ENCODE measurements around the gene ZWINT.

The ZWINT gene

DNA sequence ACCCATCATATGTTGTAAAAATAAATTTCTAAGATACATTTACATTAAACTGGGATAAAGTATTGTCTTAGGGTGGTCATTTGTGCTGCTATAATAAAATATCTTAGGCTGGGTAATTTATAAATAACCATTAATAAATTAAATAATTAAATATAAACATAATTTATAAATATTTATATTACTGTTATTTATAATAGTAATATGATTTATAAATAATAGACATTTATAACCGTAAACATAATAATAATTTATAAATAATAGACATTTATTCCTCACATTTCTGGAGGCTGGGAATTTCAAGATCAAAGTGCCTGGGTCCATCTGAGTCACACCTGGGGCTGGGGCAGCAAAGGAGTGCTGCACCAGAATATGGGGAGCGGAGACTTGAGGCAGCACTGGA is 31.1 kb downstream of the ZWINT start:
- Histone ChIP-seq H3K4me3 (ENCODE audit: low read length) (no peak overlapping the region), H3K9me3 (ENCODE audit: control insufficient read depth, low read length) (peaks cover 9% of the 10 kb centered on the region), H3K4me1 (ENCODE audit: control insufficient read depth, insufficient read depth, low read length) (no peaks in the 10 kb centered on the region), H3K27me3 (replicated peaks; ENCODE audit: control insufficient read depth, insufficient read depth, low read length) (no peaks in the 10 kb centered on the region), H3K36me3 (ENCODE audit: control insufficient read depth, insufficient read depth, low read length, severe bottlenecking) (no peaks in the 10 kb centered on the region), H3K9ac (ENCODE audit: low read length) (no peak overlapping the region)
- no peak for DNase-seq (ENCODE audit: low read depth)

DNA sequence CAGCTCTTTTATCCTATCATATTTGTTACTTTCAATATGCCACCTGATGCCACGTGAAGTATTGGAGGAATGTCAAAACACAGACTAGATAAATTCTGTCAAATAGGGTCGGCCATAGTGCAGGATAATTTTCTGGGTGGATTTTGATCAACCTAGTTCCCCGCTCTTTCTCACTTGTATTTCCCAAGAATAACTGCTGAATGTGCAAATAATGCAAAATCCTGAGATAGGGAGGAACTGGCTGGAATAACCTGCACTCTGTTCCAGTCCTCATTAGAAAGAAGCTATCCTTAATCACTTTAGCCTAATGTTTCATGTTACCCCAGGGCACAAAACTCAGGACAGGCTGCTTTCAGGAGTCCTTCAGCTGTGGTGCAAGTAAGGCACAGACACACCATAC is 33.9 kb downstream of the ZWINT start:
- Histone ChIP-seq H3K9ac (ENCODE audit: low read length) (no peak overlapping the region), H3K4me1 (ENCODE audit: control insufficient read depth, insufficient read depth, low read length) (no peaks in the 10 kb centered on the region)
- DNase-seq (ENCODE audit: low read depth): no peak

DNA sequence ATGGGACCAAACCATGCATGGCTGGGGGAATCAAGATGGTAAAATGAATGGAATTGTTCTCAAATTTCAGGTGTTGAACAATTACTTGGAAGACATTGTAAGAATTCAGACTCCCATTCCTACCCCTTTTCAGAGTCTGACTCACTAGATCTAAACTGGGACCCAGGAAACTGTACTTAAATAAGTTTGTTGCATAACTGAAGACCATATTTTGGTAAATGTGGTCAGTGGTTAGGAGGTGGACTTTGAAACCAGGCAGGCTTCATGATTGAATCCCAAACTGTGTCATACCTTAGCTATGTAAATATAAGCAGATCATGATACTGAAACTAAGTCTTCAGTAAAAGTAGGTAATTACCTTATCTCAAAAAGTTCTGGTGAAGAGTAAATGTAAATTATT is 41.7 kb downstream of the ZWINT start:
- Histone ChIP-seq H3K36me3 (ENCODE audit: control insufficient read depth, insufficient read depth, low read length, severe bottlenecking) (no peaks in the 10 kb centered on the region), H3K4me1 (ENCODE audit: control insufficient read depth, insufficient read depth, low read length) (no peaks in the 10 kb centered on the region)
- DNase-seq (ENCODE audit: low read depth): no peak

More for the DNA sequence above, 33.9 kb downstream of the ZWINT start:
- Histone ChIP-seq H3K9me3 (ENCODE audit: control insufficient read depth, low read length) (no peaks in the 10 kb centered on the region), H3K36me3 (ENCODE audit: control insufficient read depth, insufficient read depth, low read length, severe bottlenecking) (no peaks in the 10 kb centered on the region), H3K4me3 (ENCODE audit: low read length) (no peak overlapping the region), H3K27me3 (replicated peaks; ENCODE audit: control insufficient read depth, insufficient read depth, low read length) (no peaks in the 10 kb centered on the region)

DNA sequence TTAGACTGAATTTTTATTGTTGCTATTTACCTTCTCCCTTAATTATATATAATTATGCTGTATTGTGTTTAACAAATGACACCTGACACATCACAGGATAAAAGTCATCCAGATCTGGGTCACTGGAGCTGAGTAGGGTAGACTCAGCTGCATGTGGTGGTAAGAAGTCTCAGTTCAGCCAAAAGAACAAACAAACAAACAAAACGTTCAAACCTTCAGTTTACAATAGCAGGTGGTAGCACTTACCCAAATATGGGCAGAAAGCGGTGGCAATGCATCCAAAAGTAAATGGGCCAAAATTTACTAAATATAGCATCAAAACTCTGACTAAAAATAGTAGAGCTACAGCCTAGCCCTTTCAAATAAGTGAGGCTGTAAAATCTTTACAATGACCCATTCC is 42.2 kb downstream of the ZWINT start:
- no peak overlapping the region for H3K4me3 ChIP-seq (ENCODE audit: low read length)
- no peak for DNase-seq (ENCODE audit: low read depth)

More for the DNA sequence above, 41.7 kb downstream of the ZWINT start:
- Histone ChIP-seq H3K27me3 (replicated peaks; ENCODE audit: control insufficient read depth, insufficient read depth, low read length) (no peaks in the 10 kb centered on the region), H3K9ac (ENCODE audit: low read length) (no peak overlapping the region), H3K9me3 (ENCODE audit: control insufficient read depth, low read length) (peaks cover 5% of the 10 kb centered on the region), H3K4me3 (ENCODE audit: low read length) (no peak overlapping the region)

DNA sequence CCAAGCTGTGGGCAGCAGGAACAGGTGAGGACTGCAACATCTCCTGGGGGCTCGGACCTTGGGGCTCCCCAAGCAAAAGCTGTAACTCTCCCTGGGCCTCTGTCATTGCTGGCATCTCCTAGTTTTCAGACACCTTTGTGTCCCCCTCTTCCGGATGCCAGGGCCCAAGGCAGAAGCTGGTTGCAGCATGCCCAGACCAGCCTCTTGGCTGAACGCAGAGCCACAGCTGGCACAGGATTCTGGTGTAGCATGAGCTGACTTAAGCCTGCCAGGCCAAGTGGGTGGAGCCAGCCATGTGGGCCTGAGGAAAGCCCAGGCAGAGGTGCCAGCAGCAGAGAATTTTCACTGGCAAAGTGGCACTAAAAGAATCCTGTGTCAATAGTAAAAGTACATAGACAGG is 43.5 kb downstream of the ZWINT start:
- H3K9ac ChIP-seq (ENCODE audit: low read length): no peak overlapping the region
- H3K9me3 ChIP-seq (ENCODE audit: control insufficient read depth, low read length): peaks cover 5% of the 10 kb centered on the region
- H3K27me3 ChIP-seq (replicated peaks; ENCODE audit: control insufficient read depth, insufficient read depth, low read length): no peaks in the 10 kb centered on the region
- H3K4me1 ChIP-seq (ENCODE audit: control insufficient read depth, insufficient read depth, low read length): no peaks in the 10 kb centered on the region
- H3K4me3 ChIP-seq (ENCODE audit: low read length): no peak overlapping the region
- DNase-seq (ENCODE audit: low read depth): no peak
- no peaks in the 10 kb centered on the region for H3K36me3 ChIP-seq (ENCODE audit: control insufficient read depth, insufficient read depth, low read length, severe bottlenecking)

More for the DNA sequence above, 42.2 kb downstream of the ZWINT start:
- Histone ChIP-seq H3K4me1 (ENCODE audit: control insufficient read depth, insufficient read depth, low read length) (no peaks in the 10 kb centered on the region), H3K9ac (ENCODE audit: low read length) (no peak overlapping the region), H3K27me3 (replicated peaks; ENCODE audit: control insufficient read depth, insufficient read depth, low read length) (no peaks in the 10 kb centered on the region), H3K9me3 (ENCODE audit: control insufficient read depth, low read length) (peaks cover 5% of the 10 kb centered on the region), H3K36me3 (ENCODE audit: control insufficient read depth, insufficient read depth, low read length, severe bottlenecking) (no peaks in the 10 kb centered on the region)

DNA sequence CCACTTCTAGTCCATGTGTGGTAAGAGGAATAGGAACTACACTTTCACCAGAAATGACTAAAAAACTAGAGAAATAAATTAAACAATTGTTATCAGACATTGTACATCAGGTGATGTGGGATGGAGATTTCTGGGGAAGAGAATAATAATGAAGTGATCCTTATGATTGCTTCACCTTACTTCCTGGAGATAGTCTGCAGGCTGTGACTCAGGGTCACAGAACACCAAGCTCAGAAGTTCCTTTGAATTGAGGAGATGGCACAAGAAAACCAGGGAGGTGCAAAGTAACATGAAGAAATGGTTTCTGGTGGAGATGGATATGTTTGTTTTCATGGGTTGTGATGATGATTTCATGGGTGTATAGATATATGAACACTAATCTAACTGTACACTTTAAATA is 44.5 kb downstream of the ZWINT start:
- no peak overlapping the region for H3K9ac ChIP-seq (ENCODE audit: low read length)

More for the DNA sequence above, 44.5 kb downstream of the ZWINT start:
- H3K9me3 ChIP-seq (ENCODE audit: control insufficient read depth, low read length): peaks cover 5% of the 10 kb centered on the region
- H3K4me1 ChIP-seq (ENCODE audit: control insufficient read depth, insufficient read depth, low read length): no peaks in the 10 kb centered on the region
- no peak overlapping the region for H3K4me3 ChIP-seq (ENCODE audit: low read length)
- no peaks in the 10 kb centered on the region for H3K36me3 ChIP-seq (ENCODE audit: control insufficient read depth, insufficient read depth, low read length, severe bottlenecking)
- DNase-seq (ENCODE audit: low read depth): no peak
- no peaks in the 10 kb centered on the region for H3K27me3 ChIP-seq (replicated peaks; ENCODE audit: control insufficient read depth, insufficient read depth, low read length)
